ENCODE measurements around the gene FIBCD1.
"Not testable (repeated sequence)": the region's sequence is repeated elsewhere in the genome, so short reads cannot be mapped to it uniquely, and the experiment has no call there.

DNA sequence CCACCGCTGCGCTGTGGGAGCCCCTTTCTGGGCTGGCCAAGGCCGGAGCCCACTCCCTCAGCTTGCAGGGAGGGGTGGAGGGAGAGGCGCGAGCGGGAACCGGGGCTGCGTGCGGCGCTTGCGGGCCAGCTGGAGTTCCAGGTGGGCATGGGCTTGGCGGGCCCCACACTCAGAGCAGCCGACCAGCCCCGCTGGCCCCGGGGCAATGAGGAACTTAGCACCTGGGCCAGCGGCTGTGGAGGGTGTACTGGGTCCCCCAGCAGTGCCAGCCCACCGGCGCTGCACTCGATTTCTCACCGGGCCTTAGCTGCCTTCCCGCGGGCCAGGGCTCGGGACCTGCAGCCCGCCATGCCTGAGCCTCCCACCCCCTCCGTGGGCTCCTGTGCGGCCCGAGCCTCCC, 29.0 kb downstream of the FIBCD1 start:
- TF ChIP-seq, protein P1, sequence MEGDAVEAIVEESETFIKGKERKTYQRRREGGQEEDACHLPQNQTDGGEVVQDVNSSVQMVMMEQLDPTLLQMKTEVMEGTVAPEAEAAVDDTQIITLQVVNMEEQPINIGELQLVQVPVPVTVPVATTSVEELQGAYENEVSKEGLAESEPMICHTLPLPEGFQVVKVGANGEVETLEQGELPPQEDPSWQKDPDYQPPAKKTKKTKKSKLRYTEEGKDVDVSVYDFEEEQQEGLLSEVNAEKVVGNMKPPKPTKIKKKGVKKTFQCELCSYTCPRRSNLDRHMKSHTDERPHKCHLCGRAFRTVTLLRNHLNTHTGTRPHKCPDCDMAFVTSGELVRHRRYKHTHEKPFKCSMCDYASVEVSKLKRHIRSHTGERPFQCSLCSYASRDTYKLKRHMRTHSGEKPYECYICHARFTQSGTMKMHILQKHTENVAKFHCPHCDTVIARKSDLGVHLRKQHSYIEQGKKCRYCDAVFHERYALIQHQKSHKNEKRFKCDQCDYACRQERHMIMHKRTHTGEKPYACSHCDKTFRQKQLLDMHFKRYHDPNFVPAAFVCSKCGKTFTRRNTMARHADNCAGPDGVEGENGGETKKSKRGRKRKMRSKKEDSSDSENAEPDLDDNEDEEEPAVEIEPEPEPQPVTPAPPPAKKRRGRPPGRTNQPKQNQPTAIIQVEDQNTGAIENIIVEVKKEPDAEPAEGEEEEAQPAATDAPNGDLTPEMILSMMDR (IDR thresholded peaks at IDR 0.05) = not testable (repeated sequence)
- TF ChIP-seq, protein P2, sequence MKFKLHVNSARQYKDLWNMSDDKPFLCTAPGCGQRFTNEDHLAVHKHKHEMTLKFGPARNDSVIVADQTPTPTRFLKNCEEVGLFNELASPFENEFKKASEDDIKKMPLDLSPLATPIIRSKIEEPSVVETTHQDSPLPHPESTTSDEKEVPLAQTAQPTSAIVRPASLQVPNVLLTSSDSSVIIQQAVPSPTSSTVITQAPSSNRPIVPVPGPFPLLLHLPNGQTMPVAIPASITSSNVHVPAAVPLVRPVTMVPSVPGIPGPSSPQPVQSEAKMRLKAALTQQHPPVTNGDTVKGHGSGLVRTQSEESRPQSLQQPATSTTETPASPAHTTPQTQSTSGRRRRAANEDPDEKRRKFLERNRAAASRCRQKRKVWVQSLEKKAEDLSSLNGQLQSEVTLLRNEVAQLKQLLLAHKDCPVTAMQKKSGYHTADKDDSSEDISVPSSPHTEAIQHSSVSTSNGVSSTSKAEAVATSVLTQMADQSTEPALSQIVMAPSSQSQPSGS (CRISPR knock-in tag; IDR thresholded peaks at IDR 0.05; ENCODE audit: borderline replicate concordance, low read depth) = not testable (repeated sequence)
- TF ChIP-seq, protein P3, sequence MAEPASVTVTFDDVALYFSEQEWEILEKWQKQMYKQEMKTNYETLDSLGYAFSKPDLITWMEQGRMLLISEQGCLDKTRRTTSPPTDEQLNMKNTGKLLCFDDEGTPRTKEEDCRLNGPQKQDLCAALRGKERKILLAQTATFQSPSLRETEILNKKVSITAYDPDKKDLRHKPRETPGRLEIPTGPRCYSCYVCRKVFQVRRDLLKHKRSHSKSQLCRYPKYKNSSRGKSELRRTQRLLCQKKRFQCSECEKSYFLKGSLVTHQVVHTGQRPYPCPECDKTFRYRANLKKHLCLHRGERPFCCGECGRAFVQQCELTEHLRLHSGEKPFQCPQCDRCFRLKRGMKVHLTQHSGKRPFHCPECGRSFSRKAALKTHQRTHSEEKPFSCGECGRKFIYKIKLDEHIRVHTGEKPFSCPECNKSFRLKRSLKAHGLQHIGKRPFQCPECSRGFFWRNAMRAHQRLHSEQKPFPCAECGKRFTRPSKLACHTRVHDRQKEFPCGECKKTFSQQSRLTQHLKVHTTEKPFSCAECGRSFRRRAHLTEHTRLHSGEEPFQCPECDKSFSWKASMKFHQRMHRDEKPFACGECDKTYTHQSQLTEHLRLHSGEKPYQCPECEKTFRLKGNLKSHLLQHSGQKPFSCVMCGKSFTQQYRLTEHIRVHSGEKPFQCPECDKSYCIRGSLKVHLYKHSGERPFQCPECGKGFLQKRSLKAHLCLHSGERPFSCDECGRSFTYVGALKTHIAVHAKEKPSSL (CRISPR knock-in tag; conservative IDR thresholded peaks at IDR 0.05) = not testable (repeated sequence)
- not testable (repeated sequence) for TF ChIP-seq PREB (CRISPR knock-in tag; IDR thresholded peaks at IDR 0.05; ENCODE audit: borderline replicate concordance); ZNF232 (CRISPR knock-in tag; IDR thresholded peaks at IDR 0.05); NFYB (CRISPR knock-in tag; conservative IDR thresholded peaks at IDR 0.05; ENCODE audit: low read depth); MLX (CRISPR knock-in tag; IDR thresholded peaks at IDR 0.05); ZNF512 (CRISPR knock-in tag; IDR thresholded peaks at IDR 0.05; ENCODE audit: borderline replicate concordance); ESRRA (CRISPR knock-in tag; IDR thresholded peaks at IDR 0.05; ENCODE audit: borderline replicate concordance); FOXP1 (CRISPR knock-in tag; IDR thresholded peaks at IDR 0.05; ENCODE audit: borderline replicate concordance)
- TF ChIP-seq, protein P4, sequence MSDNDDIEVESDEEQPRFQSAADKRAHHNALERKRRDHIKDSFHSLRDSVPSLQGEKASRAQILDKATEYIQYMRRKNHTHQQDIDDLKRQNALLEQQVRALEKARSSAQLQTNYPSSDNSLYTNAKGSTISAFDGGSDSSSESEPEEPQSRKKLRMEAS (CRISPR knock-in tag; IDR thresholded peaks at IDR 0.05) = not testable (repeated sequence)
- TF ChIP-seq, protein P5, sequence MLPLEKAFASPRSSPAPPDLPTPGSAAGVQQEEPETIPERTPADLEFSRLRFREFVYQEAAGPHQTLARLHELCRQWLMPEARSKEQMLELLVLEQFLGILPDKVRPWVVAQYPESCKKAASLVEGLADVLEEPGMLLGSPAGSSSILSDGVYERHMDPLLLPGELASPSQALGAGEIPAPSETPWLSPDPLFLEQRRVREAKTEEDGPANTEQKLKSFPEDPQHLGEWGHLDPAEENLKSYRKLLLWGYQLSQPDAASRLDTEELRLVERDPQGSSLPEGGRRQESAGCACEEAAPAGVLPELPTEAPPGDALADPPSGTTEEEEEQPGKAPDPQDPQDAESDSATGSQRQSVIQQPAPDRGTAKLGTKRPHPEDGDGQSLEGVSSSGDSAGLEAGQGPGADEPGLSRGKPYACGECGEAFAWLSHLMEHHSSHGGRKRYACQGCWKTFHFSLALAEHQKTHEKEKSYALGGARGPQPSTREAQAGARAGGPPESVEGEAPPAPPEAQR (CRISPR knock-in tag; IDR thresholded peaks at IDR 0.05) = not testable (repeated sequence)
